ENCODE data around the gene C1orf56. TPM values are rescaled to one million over a fixed set of nuclear protein-coding genes. Genes with fewer than 3 reads are reported as not detected.
A peak's percentile ranks its signal among the peaks of the same experiment; 100 is the strongest.

C1orf56 gene
- polyA plus RNA-seq, 1 of the 3 experiments (the other 2 are of a cell fraction), result 5.5 TPM

- peaks cover 15% of the 10 kb centered on the region for H3F3A ChIP-seq (replicated peaks; ENCODE audit: insufficient read depth)
- H3K4me3 ChIP-seq (ENCODE audit: low read depth in 2 of 2, low read length in 1 of 2), result peak overlapping the region; percentile 77 to 80; a peak in 2 of 4 replicates
- peaks cover 24% of the 10 kb centered on the region; the same call in 1 of the 2 replicates for H3K79me2 ChIP-seq (ENCODE audit: insufficient read depth)
- ChIA-PET POLR2A (no interaction called here), CTCF (interaction anchor here (0.6 kb wide), 1 partner anchor 26 kb away, joined by 3 read pairs; no protein-coding TSS in a partner anchor)
- peak overlapping the region; percentile 91 for H3K4me2 ChIP-seq
- no peaks in the 10 kb centered on the region for H4K20me1 ChIP-seq (ENCODE audit: insufficient read depth)
- H3K27ac ChIP-seq (ENCODE audit: low read depth in 2 of 2, low read length in 1 of 2), result no peak overlapping the region
- H3K9ac ChIP-seq, result no peak overlapping the region
- no peak for DNase-seq
- no peaks in the 10 kb centered on the region for H3K9me2 ChIP-seq
- H2AFZ ChIP-seq (ENCODE audit: low read depth), result no peak overlapping the region
- TF ChIP-seq PBX3 (IDR thresholded peaks at IDR 0.05), result no peak
- TF ChIP-seq ZBTB33 (IDR thresholded peaks at IDR 0.05; ENCODE audit: borderline replicate concordance, low read depth), result no peak
- no peak for TF ChIP-seq SMC3 (IDR thresholded peaks at IDR 0.05; ENCODE audit: low read depth, low read length)
- WGBS (ENCODE audit: low lambda C conversion rate), result 95% methylated on average over 8 of the region's 8 CpGs
- H3K4me1 ChIP-seq (ENCODE audit: control insufficient read depth in 1 of 2, insufficient read depth in 2 of 2, low read depth in 1 of 2, low read length in 1 of 2), result peaks cover 6 to 27% of the 10 kb centered on the region in 2 experiments; a peak in 2 of 4 replicates
- no peaks in the 10 kb centered on the region for H3K27me3 ChIP-seq (ENCODE audit: insufficient read depth)
- H3K9me3 ChIP-seq, result no peaks in the 10 kb centered on the region
- H3K36me3 ChIP-seq (replicated peaks in 1 of 2; ENCODE audit: control insufficient read depth in 1 of 2, insufficient read depth in 2 of 2, low read length in 1 of 2), result peaks cover 0 to 3% of the 10 kb centered on the region in 2 experiments
Measured at GRCh38 chr1:151009674-151010345, 37.7 kb upstream of the C1orf56 start.

GRCh38 chr1:151010346-151010726 is 37.2 kb upstream of the C1orf56 start:
- H3K4me1 ChIP-seq (ENCODE audit: control insufficient read depth in 1 of 2, insufficient read depth in 2 of 2, low read depth in 1 of 2, low read length in 1 of 2), result peaks cover 6 to 27% of the 10 kb centered on the region in 2 experiments; a peak in 2 of 4 replicates
- H3K4me2 ChIP-seq, result no peak overlapping the region
- H3K27me3 ChIP-seq (ENCODE audit: insufficient read depth), result no peaks in the 10 kb centered on the region
- H3K79me2 ChIP-seq (ENCODE audit: insufficient read depth), result peaks cover 21% of the 10 kb centered on the region; the same call in 1 of the 2 replicates
- no peaks in the 10 kb centered on the region for H3K9me2 ChIP-seq
- no peak overlapping the region for H2AFZ ChIP-seq (ENCODE audit: low read depth)
- 86% methylated on average over 3 of the region's 3 CpGs for whole genome bisulfite sequencing (ENCODE audit: low lambda C conversion rate)
- no peak overlapping the region for H3K9ac ChIP-seq
- POLR2A ChIA-PET, result no interaction called here
- TF ChIP-seq RXRA (IDR thresholded peaks at IDR 0.05; ENCODE audit: borderline replicate concordance, low read depth) (no peak), EP300 (IDR thresholded peaks at IDR 0.05; ENCODE audit: borderline replicate concordance in 1 of 2, low read depth in 1 of 2, low read length in 1 of 2) (no peak), YY1 (IDR thresholded peaks at IDR 0.05; ENCODE audit: low read depth) (no peak), GATA2 (CRISPR knock-in tag; IDR thresholded peaks at IDR 0.05) (no peak), CHD2 (IDR thresholded peaks at IDR 0.05; ENCODE audit: low read length, partially characterized antibody) (no peak), MEF2A (IDR thresholded peaks at IDR 0.05; ENCODE audit: borderline replicate concordance, low read depth) (no peak), NRF1 (IDR thresholded peaks at IDR 0.05; ENCODE audit: low read depth, low read length) (no peak), IRF3 (IDR thresholded peaks at IDR 0.05; ENCODE audit: low read depth, low read length) (no peak), SIN3A (IDR thresholded peaks at IDR 0.05; ENCODE audit: borderline replicate concordance, low read depth, low read length) (no peak)
- DNase-seq, result no peak
- CTCF ChIA-PET, result interaction anchor here (1.0 to 2.7 kb wide), 2 partner anchors 14 to 31 kb away, joined by 3 to 13 read pairs; no protein-coding TSS in a partner anchor
- no peak overlapping the region for H3K27ac ChIP-seq (ENCODE audit: low read depth in 2 of 2, low read length in 1 of 2)
- no peaks in the 10 kb centered on the region for H3K9me3 ChIP-seq
- H3F3A ChIP-seq (replicated peaks; ENCODE audit: insufficient read depth), result peaks cover 15% of the 10 kb centered on the region
- no peak overlapping the region for H3K4me3 ChIP-seq (ENCODE audit: low read depth in 2 of 2, low read length in 1 of 2)
- H3K36me3 ChIP-seq (replicated peaks in 1 of 2; ENCODE audit: control insufficient read depth in 1 of 2, insufficient read depth in 2 of 2, low read length in 1 of 2), result peaks cover 0 to 3% of the 10 kb centered on the region in 2 experiments
- no peaks in the 10 kb centered on the region for H4K20me1 ChIP-seq (ENCODE audit: insufficient read depth)

Data from SK-N-SH (cell line).